ENCODE measurements around the gene NAV2.
A peak's percentile ranks its signal among the peaks of the same experiment; 100 is the strongest.

The NAV2 gene

GRCh38 chr11:20084921-20085814 is 372.5 kb downstream of the NAV2 start:
- DNase-seq (ENCODE audit: low read depth) = no peak
- TF ChIP-seq CTCF (IDR thresholded peaks at IDR 0.05; ENCODE audit: low read length, missing control alignments) = no peak
- no peak overlapping the region for H3K4me3 ChIP-seq (replicated peaks; ENCODE audit: low read depth, low read length)

GRCh38 chr11:20085918-20086317 is 373.3 kb downstream of the NAV2 start:
- no peak for TF ChIP-seq CTCF (IDR thresholded peaks at IDR 0.05; ENCODE audit: low read length, missing control alignments)
- no peak for DNase-seq (ENCODE audit: low read depth)
- no peak overlapping the region for H3K4me3 ChIP-seq (replicated peaks; ENCODE audit: low read depth, low read length)

- H3K4me3 ChIP-seq (replicated peaks; ENCODE audit: low read depth, low read length) = no peak overlapping the region
- no peak for TF ChIP-seq CTCF (IDR thresholded peaks at IDR 0.05; ENCODE audit: low read length, missing control alignments)
- peak; percentile 24 for DNase-seq (ENCODE audit: low read depth)
These were observed 374.5 kb downstream of the NAV2 start for GRCh38 chr11:20087118-20087521.

GRCh38 chr11:20088397-20089225 is 376.0 kb downstream of the NAV2 start:
- H3K4me3 ChIP-seq (replicated peaks; ENCODE audit: low read depth, low read length) = no peak overlapping the region
- TF ChIP-seq CTCF (IDR thresholded peaks at IDR 0.05; ENCODE audit: low read length, missing control alignments) = no peak
- DNase-seq (ENCODE audit: low read depth) = peak; percentile 17

- no peak for DNase-seq (ENCODE audit: low read depth)
- no peak overlapping the region for H3K4me3 ChIP-seq (replicated peaks; ENCODE audit: low read depth, low read length)
- no peak for TF ChIP-seq CTCF (IDR thresholded peaks at IDR 0.05; ENCODE audit: low read length, missing control alignments)
These were observed 376.7 kb downstream of the NAV2 start for GRCh38 chr11:20089367-20089766.

- no peak overlapping the region for H3K4me3 ChIP-seq (replicated peaks; ENCODE audit: low read depth, low read length)
- no peak for TF ChIP-seq CTCF (IDR thresholded peaks at IDR 0.05; ENCODE audit: low read length, missing control alignments)
- peak; percentile 45 for DNase-seq (ENCODE audit: low read depth)
These were observed 377.4 kb downstream of the NAV2 start for GRCh38 chr11:20089796-20090653.

All from fibroblast of pulmonary artery (primary cell).